Activated T-cell treated with anti-CD3 and anti-CD28 coated beads for 24 hours (primary cell): ENCODE data around the gene DNAJC16.
"Not testable (repeated sequence)": the region's sequence is repeated elsewhere in the genome, so short reads cannot be mapped to it uniquely, and the experiment has no call there.

Source experiments
- DNase-seq: peaks from one replicate; pipeline ENCODE4 v3.0.0-alpha.2; 2020; ENCODE audit warnings: low read depth

The DNAJC16 gene

DNA sequence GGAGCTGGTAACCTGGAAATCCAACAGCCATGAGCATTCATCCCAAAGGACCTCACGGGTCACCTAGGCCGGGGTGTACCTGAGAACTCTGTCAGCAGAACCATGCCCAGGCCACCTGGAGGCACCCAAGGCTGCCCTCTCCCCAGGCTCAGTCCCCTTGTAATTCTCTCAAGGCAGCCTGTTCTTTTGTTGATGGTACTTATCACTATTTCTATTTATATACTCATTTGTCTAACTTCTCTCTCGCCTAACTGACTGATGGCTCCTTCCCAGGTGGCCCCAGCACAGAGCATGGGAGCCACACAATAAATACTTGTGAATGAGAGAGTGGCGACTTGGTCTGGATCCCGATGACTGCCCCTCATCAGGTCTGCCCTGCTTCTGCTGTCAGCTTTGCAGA lies 19.4 kb upstream of the DNAJC16 start:
- DNase-seq, result no peak

DNA sequence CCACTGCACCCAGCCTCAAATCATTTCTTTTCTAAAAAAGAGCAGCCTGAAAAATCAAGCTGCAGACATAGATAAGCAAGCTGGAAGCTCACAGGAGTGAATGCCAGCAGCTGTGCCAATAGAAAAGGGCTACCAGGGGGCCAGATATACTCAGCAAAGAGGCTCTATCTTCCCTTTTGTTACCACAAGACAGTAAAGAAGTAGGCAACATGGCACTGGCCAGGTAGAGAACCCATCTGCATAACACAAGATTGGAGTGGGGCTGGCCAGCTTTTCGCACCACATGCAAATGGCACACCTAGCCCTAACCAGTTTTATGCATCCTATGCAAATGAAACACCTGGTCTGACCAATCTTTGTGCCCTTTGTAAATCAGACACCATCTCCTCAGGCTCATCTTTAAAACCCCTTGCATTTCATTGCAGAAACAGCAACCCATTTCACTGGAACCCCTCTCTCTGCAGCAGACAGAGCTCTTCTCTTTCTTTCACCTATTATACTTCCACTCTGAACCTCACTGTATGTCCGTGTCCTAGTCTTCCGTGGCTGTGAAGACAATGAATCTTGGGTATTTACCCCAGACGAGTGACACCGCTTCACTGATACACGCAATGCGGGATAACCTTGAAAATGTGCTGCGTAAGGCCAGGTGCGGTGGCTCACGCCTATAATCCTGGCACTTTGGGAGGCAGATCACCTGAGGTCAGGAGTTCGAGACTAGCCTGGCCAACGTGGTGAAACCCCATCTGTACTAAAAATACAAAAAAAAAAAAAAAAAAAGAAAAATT lies 17.8 kb upstream of the DNAJC16 start:
- no peak for DNase-seq

DNA sequence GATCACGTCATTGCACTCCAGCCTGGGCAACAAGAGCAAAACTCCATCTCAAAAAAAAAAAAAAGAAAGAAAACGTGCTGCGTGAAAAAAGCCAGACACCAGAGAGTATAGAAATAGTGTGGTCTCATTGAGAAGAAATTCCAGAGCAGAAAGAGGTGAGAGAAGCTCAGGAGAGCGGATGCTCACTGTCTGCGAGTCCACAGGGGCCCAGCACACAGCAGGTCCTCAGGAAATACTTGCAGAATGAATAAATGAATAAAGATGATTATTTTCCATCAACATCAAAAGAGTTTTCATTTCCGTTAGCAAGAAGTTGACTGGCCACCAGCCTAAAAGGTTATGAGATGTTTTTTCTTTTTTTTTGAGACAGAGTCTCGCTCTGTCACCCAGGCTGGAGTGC lies 17.1 kb upstream of the DNAJC16 start:
- DNase-seq, result no peak

DNA sequence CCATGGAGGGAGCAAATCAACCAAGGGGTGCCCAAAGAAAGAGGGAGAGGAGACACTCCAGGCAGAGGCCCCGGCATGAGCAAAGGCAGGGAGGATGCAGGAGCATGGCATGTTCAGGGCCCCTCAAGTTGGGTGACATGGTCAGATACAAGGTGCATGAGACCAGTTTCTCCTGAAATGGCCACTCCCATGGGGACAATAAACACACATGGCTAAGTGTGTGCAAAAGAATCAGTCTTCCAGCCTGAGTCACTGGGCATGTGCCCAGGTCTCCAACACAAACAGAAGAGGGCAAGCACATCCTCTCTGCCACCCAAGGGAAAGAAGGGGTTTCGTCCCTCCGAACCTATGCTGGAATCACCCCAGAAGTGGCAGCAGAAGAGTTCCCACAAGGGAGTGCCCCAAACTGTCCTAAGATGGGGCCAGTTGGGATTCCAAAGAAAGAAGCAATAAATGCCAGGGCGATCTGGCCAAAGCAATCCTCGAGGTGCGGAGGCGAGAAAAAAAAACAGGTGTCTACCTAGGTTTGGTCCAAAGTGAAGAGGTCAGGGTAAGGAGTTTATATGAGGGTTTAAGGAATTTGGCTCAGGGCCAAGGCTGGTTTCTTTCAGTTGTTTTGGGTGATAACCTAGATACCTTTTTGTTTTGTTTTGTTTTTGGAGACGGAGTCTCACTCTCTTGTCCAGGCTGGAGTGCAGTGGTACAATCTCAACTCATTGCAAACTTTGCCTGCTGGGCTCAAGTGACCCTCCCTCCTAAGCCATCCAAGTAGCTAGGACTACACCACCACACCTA lies 15.8 kb upstream of the DNAJC16 start:
- DNase-seq, result no peak

DNA sequence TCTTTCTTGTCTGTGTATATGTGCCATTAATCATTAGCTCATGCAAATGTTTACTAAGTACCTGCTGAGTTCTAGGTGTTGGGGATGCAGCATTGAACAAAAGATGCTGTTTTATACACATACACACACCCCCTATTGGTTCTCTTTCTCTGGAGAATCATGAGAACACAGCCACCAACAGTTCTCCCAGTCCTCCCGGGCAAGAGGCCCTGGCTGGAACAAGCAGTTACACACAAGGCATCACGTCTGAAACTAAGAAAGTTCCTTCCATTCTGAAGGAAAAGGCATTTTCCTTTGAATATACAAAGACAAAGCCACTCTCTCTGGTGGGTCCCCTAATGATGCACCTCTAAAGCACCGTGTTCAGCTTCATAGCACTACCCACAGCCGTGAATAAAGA lies 13.5 kb upstream of the DNAJC16 start:
- no peak for DNase-seq

DNA sequence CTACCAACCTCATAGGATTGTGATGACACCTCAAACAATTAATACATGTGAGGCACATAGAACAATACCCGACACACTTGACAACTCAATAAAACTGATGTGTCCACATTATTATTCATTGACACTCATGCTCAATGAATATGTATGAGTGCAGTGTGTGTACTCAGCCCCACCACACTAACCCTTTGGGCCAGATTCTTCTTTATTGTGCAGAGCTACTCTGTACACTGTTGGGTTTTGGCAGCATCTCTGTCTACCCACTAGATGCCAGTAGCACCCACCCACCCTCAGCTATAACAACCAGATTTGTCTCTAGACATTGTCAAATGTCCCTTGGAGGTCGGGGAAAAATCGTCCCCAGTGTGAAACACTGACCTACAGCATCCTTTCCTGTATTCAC lies 12.7 kb upstream of the DNAJC16 start:
- DNase-seq, result no peak

DNA sequence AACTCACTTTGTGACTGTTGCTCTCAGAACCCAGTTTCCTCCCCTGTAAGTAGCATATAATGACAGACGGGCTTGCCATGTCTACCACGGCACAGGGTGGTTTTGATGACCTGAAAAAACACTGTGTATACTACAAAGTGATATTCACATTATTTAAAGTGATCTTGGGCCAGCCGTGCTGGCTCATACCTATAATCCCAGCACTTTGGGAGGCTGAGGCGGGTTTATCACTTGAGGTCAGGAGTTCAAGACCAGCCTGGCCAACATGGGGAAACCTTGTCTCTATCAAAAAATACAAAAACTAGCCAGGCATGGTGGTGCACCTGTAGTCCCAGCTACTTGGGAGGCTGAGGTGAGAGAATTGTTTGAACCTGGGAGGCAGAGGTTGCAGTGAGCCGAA lies 12.1 kb upstream of the DNAJC16 start:
- not testable (repeated sequence) for DNase-seq

DNA sequence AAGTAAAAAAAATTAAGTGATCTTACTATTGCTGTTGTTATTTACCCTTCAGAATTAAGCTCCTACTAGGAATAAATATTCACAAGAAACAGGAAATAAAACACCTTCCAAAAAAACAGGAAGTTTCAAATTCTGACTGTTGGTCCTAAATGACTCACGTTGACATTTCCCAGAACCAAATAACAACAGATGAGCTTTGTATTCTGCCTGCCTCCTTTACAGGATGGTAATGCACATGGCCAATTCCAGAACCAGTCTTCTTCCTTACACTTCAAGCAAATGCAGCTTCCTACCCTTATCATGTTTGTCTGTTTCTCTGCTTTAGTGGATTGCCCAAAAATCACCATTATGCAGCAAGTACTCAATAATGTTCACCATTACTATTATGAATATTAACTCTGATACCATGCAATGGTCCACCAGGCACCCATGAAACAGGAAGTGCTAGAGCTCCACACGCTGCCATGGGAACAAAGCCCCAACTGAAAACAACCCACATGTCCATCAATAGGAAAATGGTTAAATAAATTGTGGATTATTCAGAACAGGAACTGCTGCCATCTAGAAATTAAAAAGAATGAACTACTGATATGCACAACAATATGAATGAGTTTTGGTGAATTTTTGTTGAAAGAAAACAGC lies 11.5 kb upstream of the DNAJC16 start:
- no peak for DNase-seq

DNA sequence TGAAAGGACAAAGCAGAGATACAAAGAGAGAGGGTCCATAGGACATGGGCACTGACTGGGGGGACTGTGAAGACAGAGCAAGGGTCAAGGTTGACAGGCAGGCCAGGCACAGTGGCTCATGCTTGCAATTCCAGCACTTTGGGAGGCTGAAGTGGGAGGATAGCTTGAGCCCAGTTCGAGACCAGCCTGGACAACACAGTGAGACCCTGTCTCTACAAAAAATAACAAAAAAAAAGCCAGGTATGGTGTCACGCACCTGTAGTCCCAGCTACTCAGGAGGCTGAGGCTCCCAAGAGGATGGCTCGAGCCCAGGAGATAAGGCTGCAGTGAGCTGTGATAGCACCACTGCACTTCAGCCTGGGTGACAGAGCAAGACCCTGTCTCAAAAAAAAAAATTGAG lies 7.0 kb upstream of the DNAJC16 start:
- DNase-seq, result no peak

DNA sequence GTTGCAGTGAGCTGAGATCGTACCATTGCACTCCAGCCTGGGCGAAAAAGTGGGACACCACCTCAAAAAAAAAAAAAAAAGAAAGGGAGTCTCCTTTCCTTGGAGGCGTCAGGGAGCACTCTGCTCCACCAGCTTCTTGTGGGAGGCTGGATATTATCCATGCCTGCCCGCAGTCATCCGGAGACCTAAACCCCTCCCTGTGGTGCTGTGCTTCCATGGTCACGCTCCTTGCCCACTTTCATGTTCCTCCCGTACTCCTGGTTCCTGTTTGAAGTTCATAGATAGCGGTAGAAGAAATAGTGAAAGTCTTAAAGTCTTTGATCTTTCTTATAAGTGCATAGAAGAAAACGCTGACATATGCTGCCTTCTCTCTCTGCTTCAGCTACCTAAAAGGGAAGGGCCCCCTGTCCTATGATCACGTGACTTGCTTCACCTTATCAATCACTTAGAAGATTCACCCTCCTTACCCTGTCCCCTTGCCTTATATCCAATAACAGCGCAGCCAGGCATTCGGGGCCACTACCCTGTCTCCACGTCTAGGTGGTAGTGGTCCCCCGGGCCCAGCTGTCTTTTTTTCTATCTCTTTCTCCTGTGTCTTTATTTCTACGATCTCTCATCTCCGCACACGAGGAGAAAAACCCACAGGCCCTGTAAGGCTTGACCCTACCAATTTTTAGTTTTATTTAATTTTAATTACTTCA lies 5.3 kb upstream of the DNAJC16 start:
- not testable (repeated sequence) for DNase-seq

DNA sequence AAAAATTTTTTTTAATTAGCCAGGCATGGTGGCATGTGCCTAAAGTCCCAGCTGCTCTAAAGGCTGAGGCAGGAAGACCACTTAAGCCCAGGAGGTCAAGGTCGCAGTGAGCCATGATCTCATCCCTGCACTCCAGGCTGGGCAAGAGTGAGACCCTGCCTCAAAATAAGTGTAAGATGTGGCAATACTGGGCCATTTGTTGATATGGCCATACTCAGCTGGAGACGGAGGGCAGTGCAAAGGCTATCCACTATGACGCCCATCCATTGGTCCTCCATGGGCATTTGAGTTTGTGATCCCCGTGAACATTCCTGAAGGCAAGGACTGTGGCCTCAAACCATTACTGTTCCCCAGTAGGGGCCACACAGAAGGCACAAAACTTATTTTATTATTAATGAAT lies 4.1 kb upstream of the DNAJC16 start:
- no peak for DNase-seq

DNA sequence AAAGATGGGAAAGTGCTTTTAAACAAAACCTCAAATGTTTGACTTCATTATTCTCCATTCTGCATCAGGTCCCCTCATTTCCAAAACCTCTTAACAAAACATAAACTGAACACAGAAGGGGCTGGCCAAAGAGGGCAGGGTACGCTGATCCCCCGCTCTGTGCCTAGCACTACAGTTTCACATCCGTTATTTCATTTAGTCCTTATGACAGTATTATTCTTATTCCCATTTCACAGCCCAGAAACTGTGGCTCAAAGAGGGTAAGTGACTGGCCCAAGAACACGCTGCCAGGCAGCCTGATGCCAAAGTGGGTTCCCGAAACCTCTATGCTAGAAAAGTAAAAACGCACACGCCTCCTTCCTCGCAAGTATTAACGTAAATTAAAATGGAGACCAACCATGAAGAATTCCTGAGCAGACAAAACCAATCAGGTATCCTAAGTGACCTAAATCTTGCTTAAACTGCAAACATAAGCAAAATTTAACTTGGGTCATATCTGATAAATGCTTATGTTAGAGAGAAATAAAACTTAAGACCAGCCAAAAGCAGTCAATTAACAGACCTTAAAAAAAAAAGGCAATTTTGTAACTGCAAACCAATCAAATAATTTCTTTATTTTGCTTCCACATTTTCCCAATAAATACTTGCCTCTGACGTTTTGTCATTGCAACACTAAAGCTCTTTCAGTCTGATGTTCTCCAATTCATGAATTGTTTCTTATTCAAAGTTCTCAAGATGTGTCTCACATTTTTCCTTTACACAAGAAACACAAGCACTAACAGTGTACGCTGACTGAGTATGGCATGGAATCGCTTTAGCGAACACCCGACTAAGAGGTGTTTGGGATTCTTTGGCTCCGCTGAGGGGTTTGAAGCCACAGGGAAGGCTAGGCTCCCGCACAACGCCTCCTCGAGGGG lies 3.3 kb upstream of the DNAJC16 start:
- DNase-seq, result no peak

DNA sequence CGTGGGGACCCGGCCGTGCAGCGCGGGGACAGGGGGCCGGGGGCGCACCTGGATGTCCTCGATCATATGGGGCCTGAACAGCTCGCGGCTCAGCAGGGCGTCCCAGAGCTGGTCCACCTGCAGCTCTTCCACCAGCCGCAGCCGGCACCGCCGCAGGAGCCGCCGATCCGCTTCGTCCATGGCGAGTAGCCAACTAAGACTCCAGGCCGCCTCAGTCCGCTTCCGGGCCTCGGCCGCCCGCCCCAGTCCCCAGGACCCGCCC lies 2.7 kb upstream of the DNAJC16 start, which contains the start of gene CASP9:
Gene CASP9, minus strand, starts transcription at position 195 of the 262 bp plus-strand sequence. Its CDS starts 15 bp downstream, at position 180.
- DNase-seq, result no peak

DNA sequence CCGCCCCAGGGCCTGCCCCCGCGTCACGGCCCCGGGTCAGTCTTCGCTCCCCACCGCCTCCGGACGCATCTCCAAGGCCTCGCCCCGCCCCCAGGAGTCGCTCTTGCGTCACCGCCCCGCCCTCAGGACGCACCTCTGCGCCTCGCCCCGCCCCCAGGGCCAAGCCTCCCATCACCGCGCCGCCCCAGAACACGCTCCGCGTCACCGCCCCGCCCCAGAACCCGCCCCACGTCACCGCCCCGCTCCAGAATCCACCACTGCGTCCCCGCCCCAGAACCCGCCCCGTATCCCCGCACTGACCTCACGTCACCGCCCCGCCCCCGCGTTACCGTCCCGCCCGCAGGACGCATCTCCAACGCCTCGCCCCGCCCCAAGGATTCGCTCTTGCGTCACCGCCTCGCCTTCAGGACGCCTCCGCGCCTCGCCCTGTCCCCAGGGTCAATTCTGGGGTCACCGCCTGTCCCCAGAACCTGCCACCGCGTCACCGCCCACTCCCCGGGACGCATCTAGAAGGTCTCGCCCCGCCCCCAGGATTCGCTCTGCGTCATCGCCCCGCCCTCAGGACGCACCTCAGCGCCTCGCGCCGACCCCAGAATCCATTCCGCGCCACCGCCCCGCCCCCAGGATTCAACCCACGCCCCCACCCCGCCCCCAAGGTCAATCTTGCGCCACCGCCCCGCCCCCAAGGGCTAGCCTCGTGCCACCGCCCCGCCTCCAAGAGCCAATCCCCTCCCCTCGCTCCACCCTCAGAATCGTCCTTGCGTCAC lies 2.2 kb upstream of the DNAJC16 start:
- DNase-seq, result peak; percentile 100

DNA sequence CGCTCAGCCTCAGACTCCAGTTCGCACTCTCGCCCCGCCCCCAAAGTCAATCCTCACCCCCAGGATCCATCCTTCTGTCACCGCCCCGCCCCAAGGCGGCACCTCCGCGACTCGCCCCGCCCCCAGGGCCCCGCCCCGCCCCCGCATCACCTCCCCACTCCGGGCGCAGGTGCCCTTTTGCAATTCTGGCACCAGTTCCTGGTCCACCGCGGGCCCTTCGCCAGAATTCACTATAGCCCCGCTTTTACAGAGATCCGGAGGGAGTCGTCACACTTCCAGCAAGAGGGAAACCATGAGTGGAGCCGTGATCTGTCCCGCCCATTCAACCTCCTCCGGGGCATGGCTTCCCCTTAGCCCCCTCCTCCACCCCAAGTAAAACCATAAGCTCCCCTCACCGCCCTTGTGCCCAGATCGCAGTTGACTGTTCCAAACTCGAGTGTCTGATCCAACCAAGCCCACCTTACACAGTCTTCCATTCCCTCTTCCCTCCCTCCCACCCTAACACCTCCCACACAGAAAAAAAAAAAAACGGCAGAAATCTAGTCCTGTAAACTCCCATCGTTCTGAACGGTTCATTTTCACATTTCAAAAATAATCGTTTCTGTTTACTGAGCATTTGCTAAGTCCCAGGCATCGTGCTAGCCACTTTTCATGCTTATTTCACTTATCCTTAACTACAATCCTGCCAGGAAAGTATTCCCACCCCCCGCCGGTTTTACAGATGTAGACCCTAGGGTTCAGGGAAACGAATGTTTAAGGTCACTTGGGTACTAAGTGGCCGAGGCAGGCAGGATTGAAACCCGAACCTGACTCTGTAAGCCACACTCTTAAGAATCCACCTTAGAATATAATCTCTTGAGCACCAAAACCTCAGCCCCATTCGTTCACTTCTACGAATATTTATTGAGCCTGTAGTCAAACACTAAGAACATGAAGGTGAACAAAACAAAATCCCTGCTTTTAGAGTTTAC lies 1.3 kb upstream of the DNAJC16 start:
- DNase-seq, result no peak

DNA sequence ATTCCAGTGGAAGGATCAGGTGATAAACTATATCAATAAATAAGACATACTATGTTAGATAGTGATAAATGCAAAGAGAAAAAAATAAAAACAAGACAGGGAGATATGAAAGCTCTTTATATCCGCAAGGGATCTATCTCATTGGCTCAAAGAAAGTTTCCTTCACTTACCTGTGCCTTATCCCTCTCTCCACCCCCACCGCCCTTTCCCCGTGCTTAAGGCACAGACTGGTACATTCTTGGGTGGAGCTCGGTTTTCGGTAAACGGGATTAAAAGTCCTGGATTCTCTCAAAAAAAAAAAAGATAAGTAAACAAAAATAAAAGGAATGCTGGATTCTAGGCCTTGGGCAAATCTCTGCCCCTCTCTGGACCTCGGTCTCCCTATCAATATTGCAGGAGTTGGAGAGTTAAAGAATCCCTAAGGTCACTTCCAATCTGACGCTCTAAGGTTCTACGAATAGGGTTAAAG lies 593 bp upstream of the DNAJC16 start:
- DNase-seq, result no peak

DNA sequence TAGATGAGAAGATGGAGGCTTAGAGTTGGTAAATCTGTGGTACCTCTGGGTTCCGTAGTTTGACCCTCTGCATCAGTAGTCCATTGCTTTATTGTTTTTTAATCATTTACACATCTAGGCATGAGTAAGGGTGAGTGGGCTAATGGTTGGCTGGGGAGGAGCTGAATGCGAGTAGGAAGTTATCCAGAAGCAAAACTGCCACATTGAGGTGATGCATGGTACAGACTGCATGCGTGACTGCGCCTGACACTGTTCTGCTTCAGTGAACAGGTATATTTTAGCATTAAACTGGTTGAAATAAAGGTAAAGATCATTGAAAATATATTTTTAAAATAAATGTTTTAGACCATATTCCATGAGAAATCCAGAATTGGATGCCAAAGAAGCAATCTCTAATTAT lies 4.4 kb downstream of the DNAJC16 start:
- no peak for DNase-seq

DNA sequence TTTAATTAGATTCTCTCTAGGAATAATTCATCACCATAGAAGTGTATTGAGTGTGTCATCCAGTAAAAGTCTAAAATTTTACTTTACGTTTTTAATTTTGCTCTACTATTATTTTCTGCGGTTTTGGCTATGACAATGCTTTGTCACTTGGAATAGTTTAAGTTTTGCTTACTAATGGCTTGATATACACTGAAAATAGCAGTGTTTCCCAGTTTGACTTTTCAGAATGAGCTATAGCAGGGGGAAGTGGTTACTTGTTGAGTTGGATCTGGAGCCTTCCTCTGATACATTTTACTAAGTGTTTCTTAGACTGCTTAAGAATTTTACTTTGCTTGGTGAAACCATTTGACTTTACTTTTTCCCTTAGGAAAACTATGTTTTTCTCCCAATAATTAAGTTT lies 5.0 kb downstream of the DNAJC16 start:
- DNase-seq, result no peak

DNA sequence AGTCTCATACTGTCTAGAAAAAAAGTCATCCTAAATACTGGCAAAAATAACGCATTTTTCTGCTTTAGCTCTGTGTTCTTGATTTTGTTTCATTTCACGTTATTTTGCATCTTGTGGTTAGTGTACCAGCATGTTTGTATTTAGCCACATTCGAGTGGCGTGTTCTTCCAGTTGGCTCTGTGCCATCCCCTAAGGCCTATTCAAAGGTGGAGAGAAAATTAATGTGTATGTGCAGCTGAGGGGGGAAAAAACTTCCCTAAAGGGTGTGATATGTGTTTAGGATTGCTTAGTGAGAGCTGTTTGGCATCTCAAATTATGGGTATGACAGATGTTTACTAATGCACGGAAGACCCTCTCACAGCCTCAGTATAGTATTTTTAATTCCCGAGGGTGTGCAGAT lies 12.1 kb downstream of the DNAJC16 start:
- DNase-seq, result no peak
